Fibroblast of villous mesenchyme (primary cell): ENCODE measurements around the gene CCDC171. TPM values are rescaled to one million over a fixed set of nuclear protein-coding genes. Genes with fewer than 3 reads are reported as not detected.

Experiments
- DNase-seq: peaks from one replicate; pipeline ENCODE4 v3.0.0-alpha.2; 2010; ENCODE audit warnings: low read depth
- H3K4me3 ChIP-seq: 2 replicates; pipeline ENCODE4 v1.5.1; 2011; ENCODE audit warnings: low read depth, mild to moderate bottlenecking, low read length
- total RNA-seq: library from RNA; depleted of rRNA; stranded (reverse); fragments of >200 nt; gene quantifications from 2 replicates; pipeline ENCODE4 v1.2.3, GENCODE V29; 2012
- TF ChIP-seq, protein P1 (sequence below): IDR thresholded peaks from 2 replicates; pipeline ENCODE4 v1.5.1; 2012; ENCODE audit warnings: low read depth, mild to moderate bottlenecking, low read length; ENCODE audit not compliant: insufficient read depth

CCDC171 gene
- total RNA-seq, 1 donor, result 2.2 TPM

DNA sequence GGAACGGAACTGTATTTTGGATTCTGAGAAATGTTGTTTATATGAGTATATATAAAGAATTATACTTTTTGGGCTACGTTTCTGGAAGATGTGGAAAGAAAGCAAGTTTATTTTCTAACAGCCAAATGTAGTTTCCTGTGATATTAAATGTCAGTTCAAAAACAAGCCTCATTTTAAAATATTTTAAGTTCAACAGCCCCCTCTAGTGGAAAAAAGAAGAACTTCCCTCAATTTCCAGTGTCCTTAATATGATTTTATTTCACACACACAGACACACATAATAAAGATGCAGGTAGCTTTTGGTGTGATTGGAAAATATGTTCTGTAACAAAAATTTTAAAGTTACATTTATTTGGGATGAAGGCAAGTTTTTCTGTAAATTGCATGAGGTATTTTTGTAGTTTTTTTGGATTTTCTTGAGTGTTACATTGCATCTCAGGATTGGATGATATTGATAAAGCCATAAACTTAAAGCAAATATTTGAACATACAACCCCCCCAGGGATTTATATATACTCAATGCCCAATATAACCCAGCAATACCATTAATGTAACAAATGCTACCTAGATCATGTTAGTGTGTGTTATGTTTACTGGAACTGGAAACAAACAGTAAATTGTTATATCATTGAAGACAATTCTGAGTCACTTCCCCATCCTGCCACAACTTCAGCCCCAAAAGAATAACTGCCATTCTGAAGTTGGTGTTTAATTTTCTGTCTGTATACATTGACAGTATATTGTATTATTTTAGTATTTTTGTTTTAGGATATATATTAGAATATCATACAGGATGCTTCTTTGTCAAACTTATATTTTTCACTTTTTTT, 54.0 kb downstream of the CCDC171 start:
- no peak overlapping the region for H3K4me3 ChIP-seq
- peak; percentile 57 for DNase-seq
- TF ChIP-seq, protein P1, sequence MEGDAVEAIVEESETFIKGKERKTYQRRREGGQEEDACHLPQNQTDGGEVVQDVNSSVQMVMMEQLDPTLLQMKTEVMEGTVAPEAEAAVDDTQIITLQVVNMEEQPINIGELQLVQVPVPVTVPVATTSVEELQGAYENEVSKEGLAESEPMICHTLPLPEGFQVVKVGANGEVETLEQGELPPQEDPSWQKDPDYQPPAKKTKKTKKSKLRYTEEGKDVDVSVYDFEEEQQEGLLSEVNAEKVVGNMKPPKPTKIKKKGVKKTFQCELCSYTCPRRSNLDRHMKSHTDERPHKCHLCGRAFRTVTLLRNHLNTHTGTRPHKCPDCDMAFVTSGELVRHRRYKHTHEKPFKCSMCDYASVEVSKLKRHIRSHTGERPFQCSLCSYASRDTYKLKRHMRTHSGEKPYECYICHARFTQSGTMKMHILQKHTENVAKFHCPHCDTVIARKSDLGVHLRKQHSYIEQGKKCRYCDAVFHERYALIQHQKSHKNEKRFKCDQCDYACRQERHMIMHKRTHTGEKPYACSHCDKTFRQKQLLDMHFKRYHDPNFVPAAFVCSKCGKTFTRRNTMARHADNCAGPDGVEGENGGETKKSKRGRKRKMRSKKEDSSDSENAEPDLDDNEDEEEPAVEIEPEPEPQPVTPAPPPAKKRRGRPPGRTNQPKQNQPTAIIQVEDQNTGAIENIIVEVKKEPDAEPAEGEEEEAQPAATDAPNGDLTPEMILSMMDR, result peak; percentile 59

- H3K4me3 ChIP-seq, result no peak overlapping the region
- TF ChIP-seq, protein P1, result no peak
- DNase-seq, result no peak
Observed at GRCh38 chr9:15612962-15613361, 60.1 kb downstream of the CCDC171 start.

- DNase-seq, result no peak
- TF ChIP-seq, protein P1, result no peak
- H3K4me3 ChIP-seq, result no peak overlapping the region
Observed at GRCh38 chr9:15617782-15618181, 64.9 kb downstream of the CCDC171 start.

DNA sequence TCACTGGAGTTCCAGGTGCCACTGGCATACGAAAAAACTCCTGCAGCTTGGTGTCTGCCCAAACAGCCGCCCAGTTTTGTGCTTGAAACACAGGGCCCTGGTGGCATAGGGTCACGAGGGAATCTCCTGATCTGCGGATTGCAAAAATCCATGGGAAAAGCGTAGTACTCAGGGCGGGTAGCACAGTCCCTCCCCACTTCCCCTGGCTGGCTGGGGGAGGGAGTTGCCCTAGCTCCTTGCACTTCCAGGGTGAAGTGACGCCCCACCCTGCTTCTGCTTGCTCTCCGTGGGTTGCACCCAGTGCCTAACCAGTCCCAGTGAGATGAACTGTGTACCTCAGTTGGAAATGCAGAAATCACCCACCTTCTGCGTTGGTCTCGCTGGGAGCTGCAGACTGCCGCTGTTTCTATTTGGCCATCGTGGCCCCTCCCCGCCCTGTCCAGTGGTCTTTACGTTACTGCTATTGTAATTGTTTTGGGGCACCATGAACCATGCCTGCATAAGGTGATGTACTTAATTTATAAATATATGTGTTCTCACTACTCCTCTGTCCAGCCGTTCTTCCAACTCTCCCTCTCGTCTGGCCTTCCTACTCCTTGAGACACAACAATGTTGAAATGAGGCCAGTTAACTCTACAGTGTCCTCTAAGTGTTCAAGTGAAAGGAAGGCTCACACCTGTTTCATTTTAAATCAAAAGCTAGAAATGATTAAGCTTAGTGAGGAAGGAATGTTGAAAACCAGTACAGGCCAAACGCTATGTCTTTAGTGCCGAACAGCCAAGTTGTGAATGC, 65.9 kb downstream of the CCDC171 start:
- H3K4me3 ChIP-seq, result no peak overlapping the region
- DNase-seq, result no peak
- TF ChIP-seq, protein P1, result no peak

GRCh38 chr9:15622318-15622971, 69.6 kb downstream of the CCDC171 start:
- TF ChIP-seq, protein P1, result peak; percentile 46
- no peak overlapping the region for H3K4me3 ChIP-seq
- DNase-seq, result peak; percentile 20

DNA sequence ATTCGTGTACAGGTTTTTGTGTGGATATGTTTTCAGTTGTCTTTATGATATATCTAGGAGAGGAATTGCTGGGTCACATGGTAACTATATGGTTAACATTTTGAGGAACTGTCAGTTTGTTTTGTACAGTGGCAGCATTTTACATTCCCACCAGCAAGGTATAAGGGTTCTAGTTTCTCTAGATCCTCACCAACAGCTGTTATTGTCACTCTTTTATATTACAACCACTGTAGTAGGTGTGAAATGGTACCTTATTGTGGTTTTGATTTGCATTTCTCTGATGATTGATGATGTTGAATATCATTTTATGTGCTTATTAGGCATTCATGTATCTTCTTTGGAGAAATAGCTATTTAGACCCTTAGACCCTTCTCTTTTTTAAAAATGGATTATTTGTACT, 82.9 kb downstream of the CCDC171 start:
- TF ChIP-seq, protein P1, result no peak
- DNase-seq, result no peak
- H3K4me3 ChIP-seq, result no peak overlapping the region
